C4-2B (cell line): ENCODE measurements around the gene IRF1.
"Not testable (repeated sequence)": the region's sequence is repeated elsewhere in the genome, so short reads cannot be mapped to it uniquely, and the experiment has no call there.

Source experiments
- H3K27ac ChIP-seq: fragments of 450-650 bp; 2 replicates; pipeline ENCODE4 v1.5.1; 2017
- CTCF ChIP-seq: fragments of 450-650 bp; conservative IDR thresholded peaks from 2 replicates; pipeline ENCODE4 v1.5.1; 2017; ENCODE audit warnings: mild to moderate bottlenecking
- ZFX ChIP-seq: fragments of 450-650 bp; IDR thresholded peaks from 2 replicates; pipeline ENCODE4 v1.6.1; 2017

IRF1 gene

GRCh38 chr5:132526974-132527564 lies 36.5 kb upstream of the IRF1 start:
- H3K27ac ChIP-seq, result no peak overlapping the region
- peak; percentile 60 for TF ChIP-seq CTCF
- no peak for TF ChIP-seq ZFX

- no peak overlapping the region for H3K27ac ChIP-seq
- TF ChIP-seq ZFX (no peak), CTCF (peak; percentile 96)
These were observed 35.9 kb upstream of the IRF1 start for GRCh38 chr5:132526290-132526973.

GRCh38 chr5:132525299-132525724 lies 34.7 kb upstream of the IRF1 start:
- H3K27ac ChIP-seq, result no peak overlapping the region
- no peak for TF ChIP-seq ZFX
- TF ChIP-seq CTCF, result no peak

GRCh38 chr5:132524877-132525276 lies 34.3 kb upstream of the IRF1 start:
- not testable (repeated sequence) for H3K27ac ChIP-seq

GRCh38 chr5:132522067-132522466 lies 31.5 kb upstream of the IRF1 start:
- H3K27ac ChIP-seq, result not testable (repeated sequence)

GRCh38 chr5:132513618-132514336 lies 23.2 kb upstream of the IRF1 start:
- H3K27ac ChIP-seq, result not testable (repeated sequence)

- H3K27ac ChIP-seq, result no peak overlapping the region
These were observed 19.5 kb upstream of the IRF1 start for GRCh38 chr5:132510076-132510475.

GRCh38 chr5:132506094-132506692 lies 15.6 kb upstream of the IRF1 start:
- TF ChIP-seq ZFX (no peak), CTCF (peak; percentile 70)
- no peak overlapping the region for H3K27ac ChIP-seq

More at GRCh38 chr5:132510076-132510475, 19.5 kb upstream of the IRF1 start:
- TF ChIP-seq ZFX (no peak), CTCF (no peak)
